NCI-H446 treated with DMSO at 0.1 percent for 48 hours (cell line): Measurements from ENCODE around the gene STYXL2.

Source experiments
- DNase-seq: peaks from one replicate; lab custom pipeline; 2025; lab: John Stamatoyannopoulos, UW

STYXL2 gene

GRCh38 chr1:167136806-167137205, 42.9 kb downstream of the STYXL2 start:
- DNase-seq = no peak

GRCh38 chr1:167137332-167137781, 43.5 kb downstream of the STYXL2 start:
- no peak for DNase-seq

- no peak for DNase-seq
Measured at GRCh38 chr1:167137793-167138510, 44.1 kb downstream of the STYXL2 start.

- DNase-seq = no peak
Measured at GRCh38 chr1:167138703-167139102, 44.8 kb downstream of the STYXL2 start.

- DNase-seq = no peak
Measured at GRCh38 chr1:167141963-167142362, 48.1 kb downstream of the STYXL2 start.
